Suppressor macrophage treated with lipopolysaccharide for 1 hour (primary cell): ENCODE results near the gene CTNNB1.
A peak's percentile ranks its signal among the peaks of the same experiment; 100 is the strongest.
"Not testable (repeated sequence)": the region's sequence is repeated elsewhere in the genome, so short reads cannot be mapped to it uniquely, and the experiment has no call there.

Source experiments
- DNase-seq, 3 donors: peaks; one replicate each; pipeline ENCODE4 v3.0.0-alpha.2; 2020 to 2022

The CTNNB1 gene

GRCh38 chr3:41259449-41260062, 60.3 kb downstream of the CTNNB1 start:
- DNase-seq: no peak

- DNase-seq: no peak
These were observed 60.8 kb downstream of the CTNNB1 start for GRCh38 chr3:41260063-41260450.

- no peak for DNase-seq
These were observed 65.8 kb downstream of the CTNNB1 start for GRCh38 chr3:41265011-41265545.

- no peak for DNase-seq
These were observed 66.5 kb downstream of the CTNNB1 start for GRCh38 chr3:41265823-41266273.

DNA sequence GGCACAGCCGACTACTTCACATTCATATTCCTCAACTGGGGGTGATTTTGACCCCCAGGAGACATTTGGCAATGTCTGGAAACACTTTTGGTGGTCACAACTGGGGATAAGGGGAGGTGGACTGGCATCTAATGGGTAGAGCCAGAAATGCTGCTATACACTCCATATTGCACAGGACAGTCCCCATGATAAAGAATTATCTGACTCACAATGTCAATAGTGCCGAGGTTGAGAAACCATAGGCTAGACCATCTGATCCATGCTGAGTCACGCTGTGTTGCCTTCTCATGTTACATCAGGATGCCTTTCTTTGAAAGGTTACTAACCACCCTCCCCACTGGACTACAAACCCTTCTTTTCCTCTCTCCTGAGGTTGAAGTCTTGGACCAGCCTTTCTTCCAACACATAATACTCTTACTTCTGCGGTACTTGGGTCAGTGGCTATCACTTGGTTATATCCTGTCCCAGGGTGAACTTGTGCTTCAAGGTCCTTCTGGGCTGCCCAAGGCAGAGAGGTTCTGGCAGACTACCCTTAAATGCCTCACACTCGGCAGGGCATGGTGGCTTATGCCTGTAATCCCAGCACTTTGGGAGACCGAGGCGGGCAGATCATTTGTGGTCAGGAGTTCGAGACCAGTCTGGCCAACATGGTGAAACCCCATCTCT, 68.8 kb downstream of the CTNNB1 start:
- DNase-seq: peak; percentile 50 to 73 (median 59)

GRCh38 chr3:41272667-41273066, 73.4 kb downstream of the CTNNB1 start:
- no peak for DNase-seq

DNA sequence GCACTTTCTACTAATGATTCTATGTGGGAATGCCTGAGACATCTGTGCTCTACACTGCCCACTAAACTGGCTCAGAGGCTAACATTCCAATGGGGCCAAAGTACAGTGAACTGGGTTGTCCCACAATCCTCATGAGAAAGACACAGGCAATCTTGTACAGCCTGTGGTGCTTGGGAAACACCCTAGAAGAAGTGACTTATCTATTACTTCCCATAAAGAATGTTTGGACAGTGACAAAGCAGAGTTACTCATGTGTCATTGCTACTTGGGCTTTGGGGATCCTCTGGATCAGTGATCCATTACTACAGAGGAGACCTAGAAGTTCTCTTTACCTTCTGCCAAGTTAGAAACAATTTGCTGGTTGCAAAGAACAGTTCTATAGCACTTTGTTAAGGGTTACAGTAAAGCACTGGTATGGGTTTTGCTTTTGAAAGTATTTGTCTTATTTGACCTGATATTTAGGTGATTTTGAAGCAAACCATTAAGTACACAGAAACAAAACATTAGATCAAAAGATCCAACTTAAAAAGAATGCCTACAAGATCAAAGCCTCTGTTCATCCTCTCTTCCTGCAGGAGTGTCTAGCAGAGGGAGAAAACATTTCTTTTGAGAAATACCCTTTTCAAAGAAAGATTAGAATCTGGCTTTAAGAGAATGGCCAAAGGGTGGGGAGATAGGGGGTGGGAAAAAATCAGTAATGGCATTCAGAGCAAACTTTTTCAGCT, 75.8 kb downstream of the CTNNB1 start:
- peak; percentile 7 to 27 (median 9) for DNase-seq

DNA sequence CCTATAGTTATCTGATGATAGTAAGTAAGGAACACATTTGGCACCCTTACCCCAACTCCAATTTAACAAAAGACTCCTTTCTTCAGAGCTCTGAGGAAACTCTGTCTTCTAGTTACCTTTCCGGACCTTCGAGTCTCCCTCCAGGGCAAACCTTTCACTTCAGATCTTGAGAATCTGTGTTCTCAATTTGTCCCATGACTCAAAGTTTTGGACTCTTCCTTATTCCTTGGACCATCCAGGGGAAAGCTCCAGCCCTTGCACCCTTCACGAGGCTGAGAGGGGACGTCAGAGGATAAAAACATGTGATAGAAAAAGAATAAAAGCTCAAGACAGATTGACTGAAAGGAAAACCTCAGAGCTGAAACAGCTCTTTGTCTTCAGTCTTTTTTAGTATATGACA, 76.9 kb downstream of the CTNNB1 start:
- DNase-seq: no peak

DNA sequence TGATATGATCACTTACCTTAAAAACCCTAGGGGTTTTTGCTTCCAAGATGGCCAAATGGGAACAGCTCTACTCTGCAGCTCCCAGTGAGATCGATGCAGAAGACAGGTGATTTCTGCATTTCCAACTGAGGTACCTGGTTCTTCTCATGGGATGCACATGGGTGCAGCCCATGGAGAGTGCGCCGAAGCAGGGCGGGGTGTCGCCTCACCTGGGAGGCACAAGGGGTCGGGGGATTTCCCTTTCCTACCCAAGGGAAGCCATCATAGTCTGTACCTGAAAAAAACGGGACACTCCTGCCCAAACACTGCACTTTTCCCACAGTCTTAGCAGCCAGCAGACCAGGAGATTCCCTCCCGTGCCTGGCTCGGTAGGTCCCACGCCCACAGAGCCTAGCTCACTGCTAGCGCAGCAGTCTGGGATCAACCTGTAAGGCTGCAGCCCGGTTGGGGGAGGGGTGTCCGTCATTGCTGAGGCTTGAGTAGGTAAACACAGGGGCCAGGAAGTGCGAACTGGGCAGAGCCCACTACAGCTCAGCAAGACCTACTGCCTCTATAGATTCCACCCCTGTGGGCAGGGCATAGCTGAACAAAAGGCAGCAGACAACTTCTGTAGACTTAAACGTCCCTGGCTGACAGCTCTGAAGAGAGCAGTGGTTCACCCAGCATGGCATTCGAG, 78.6 kb downstream of the CTNNB1 start:
- DNase-seq: no peak

- not testable (repeated sequence) for DNase-seq
These were observed 85.6 kb downstream of the CTNNB1 start for GRCh38 chr3:41284934-41285333.

- no peak for DNase-seq
These were observed 87.0 kb downstream of the CTNNB1 start for GRCh38 chr3:41286305-41286704.

DNA sequence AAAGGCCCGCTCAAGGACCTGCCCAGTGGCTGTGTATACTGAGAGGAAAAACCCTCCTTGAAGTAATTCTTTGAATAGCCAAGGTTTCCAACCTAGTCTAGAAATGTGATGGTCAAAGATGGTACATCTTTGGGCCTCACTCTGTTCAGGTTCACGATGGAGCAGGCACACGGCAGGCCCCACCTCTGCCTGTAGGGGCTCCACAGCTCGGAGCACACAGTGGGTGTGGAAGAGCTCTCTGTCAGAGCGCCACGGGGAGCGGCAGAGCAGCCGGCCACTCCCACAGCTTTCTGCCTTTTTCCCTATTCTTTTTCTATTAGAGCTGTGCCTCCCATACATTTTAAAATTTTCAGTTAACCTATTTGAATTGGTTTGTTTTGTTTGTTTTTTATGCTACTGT, 89.5 kb downstream of the CTNNB1 start:
- no peak for DNase-seq
